ENCODE measurements around the gene SEC16A.

GRCh38 chr9:136497916-136498695, 15.3 kb upstream of the SEC16A start:
- TF ChIP-seq GATA3 (IDR thresholded peaks at IDR 0.05; ENCODE audit: low read depth, low read length), result no peak
- no peak for TF ChIP-seq GATA2 (IDR thresholded peaks at IDR 0.05; ENCODE audit: low read depth, low read length)

All from SH-SY5Y (cell line).